Measurements from ENCODE around the gene ITIH5. TPM values are rescaled to one million over a fixed set of nuclear protein-coding genes. Genes with fewer than 3 reads are reported as not detected.

Gene ITIH5
- total and polyA plus RNA-seq, 2 experiments from 2014 or later = 22.3 to 22.8 TPM

DNA sequence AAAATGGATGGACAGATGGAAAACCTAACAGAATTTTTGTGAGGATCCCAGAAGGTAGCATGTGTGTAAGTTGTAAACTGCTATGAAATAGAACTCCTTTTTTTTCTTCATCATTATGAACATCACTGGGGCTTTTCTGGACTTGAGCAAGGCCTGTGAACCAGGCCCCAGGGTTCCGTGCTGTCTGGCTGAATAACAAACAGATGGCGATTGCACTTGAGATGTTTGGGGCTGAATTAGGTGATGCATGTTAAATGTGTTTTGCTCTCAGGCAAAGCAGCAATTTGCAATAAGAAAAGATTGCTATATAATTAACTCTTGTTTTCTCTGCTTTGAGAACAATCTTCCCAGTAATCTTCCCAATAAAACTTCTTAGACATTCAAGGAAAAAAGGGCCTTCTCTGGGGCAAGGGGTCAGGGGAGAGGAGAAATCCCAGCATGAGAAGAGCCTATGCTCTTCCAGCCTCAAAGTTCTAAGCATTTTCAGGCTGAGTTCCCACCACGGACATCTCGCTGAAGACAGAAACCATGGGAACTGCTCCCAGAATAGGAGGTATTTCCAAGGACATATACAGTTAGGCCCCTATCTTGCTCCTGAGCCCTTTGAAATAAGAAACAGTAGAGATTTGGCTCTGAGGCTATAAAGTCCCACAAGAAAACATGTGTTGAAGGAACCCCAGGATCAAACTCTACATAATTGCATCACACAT lies 98.7 kb downstream of the ITIH5 start:
- Histone ChIP-seq H3K4me1 (ENCODE audit: insufficient read depth) (peaks cover 5% of the 10 kb centered on the region), H3K36me3 (replicated peaks; ENCODE audit: insufficient read depth, low read depth) (no peaks in the 10 kb centered on the region), H3K4me3 (no peak overlapping the region), H3K9me2 (replicated peaks; ENCODE audit: insufficient read depth) (no peaks in the 10 kb centered on the region), H3K79me2 (no peaks in the 10 kb centered on the region), H2AFZ (no peak overlapping the region), H3K4me2 (no peak overlapping the region), H3K27me3 (no peaks in the 10 kb centered on the region), H3K27ac (no peak overlapping the region), H3K9me3 (ENCODE audit: low read depth) (no peaks in the 10 kb centered on the region), H4K20me1 (ENCODE audit: insufficient read depth, poor library complexity, severe bottlenecking) (no peaks in the 10 kb centered on the region)
- 64% methylated on average over 4 of the region's 4 CpGs for WGBS (ENCODE audit: low lambda C conversion rate, missing lambda C conversion rate)
- TF ChIP-seq EZH2phosphoT487 (IDR thresholded peaks at IDR 0.05; ENCODE audit: low read depth, severe bottlenecking, unreplicated experiment) = no peak
- no peak for TF ChIP-seq EZH2 (IDR thresholded peaks at IDR 0.05; ENCODE audit: borderline replicate concordance)
- TF ChIP-seq, protein P1, sequence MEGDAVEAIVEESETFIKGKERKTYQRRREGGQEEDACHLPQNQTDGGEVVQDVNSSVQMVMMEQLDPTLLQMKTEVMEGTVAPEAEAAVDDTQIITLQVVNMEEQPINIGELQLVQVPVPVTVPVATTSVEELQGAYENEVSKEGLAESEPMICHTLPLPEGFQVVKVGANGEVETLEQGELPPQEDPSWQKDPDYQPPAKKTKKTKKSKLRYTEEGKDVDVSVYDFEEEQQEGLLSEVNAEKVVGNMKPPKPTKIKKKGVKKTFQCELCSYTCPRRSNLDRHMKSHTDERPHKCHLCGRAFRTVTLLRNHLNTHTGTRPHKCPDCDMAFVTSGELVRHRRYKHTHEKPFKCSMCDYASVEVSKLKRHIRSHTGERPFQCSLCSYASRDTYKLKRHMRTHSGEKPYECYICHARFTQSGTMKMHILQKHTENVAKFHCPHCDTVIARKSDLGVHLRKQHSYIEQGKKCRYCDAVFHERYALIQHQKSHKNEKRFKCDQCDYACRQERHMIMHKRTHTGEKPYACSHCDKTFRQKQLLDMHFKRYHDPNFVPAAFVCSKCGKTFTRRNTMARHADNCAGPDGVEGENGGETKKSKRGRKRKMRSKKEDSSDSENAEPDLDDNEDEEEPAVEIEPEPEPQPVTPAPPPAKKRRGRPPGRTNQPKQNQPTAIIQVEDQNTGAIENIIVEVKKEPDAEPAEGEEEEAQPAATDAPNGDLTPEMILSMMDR (IDR thresholded peaks at IDR 0.05; ENCODE audit: poor library complexity) = no peak
- DNase-seq (ENCODE audit: low spot score) = no peak

DNA sequence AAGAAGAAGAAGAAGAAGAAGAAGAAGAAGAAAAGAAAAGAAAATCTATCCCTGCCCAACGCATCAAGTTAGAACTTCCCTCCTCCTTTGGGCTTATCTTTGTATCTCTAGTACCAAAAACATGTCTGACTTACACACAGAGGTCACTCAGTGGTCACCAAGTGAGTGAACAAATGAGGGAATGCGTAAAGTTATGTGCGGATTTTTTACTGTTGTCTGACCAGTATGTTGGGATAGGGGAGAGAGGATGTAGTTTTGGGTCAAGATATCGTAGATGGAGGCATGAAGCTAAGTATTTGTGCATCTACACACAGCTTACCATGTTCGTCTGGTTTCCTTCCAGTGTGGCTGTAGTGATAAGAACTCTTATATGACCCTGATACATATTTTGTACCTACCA lies 99.9 kb downstream of the ITIH5 start:
- H3K36me3 ChIP-seq (replicated peaks; ENCODE audit: insufficient read depth, low read depth) = no peaks in the 10 kb centered on the region
- no peak overlapping the region for H2AFZ ChIP-seq
- no peak overlapping the region for H3K4me3 ChIP-seq
- H3K4me2 ChIP-seq = no peak overlapping the region
- TF ChIP-seq EZH2phosphoT487 (IDR thresholded peaks at IDR 0.05; ENCODE audit: low read depth, severe bottlenecking, unreplicated experiment) = no peak
- TF ChIP-seq, protein P1 (IDR thresholded peaks at IDR 0.05; ENCODE audit: poor library complexity) = no peak
- no peak for TF ChIP-seq EZH2 (IDR thresholded peaks at IDR 0.05; ENCODE audit: borderline replicate concordance)
- no peak overlapping the region for H3K27ac ChIP-seq
- no peaks in the 10 kb centered on the region for H3K79me2 ChIP-seq
- no peaks in the 10 kb centered on the region for H3K27me3 ChIP-seq
- DNase-seq (ENCODE audit: low spot score) = no peak
- peaks cover 7% of the 10 kb centered on the region for H3K4me1 ChIP-seq (ENCODE audit: insufficient read depth)
- H3K9me2 ChIP-seq (replicated peaks; ENCODE audit: insufficient read depth) = no peaks in the 10 kb centered on the region
- no peaks in the 10 kb centered on the region for H4K20me1 ChIP-seq (ENCODE audit: insufficient read depth, poor library complexity, severe bottlenecking)
- no peaks in the 10 kb centered on the region for H3K9me3 ChIP-seq (ENCODE audit: low read depth)
- 91% methylated on average over 5 of the region's 5 CpGs for whole genome bisulfite sequencing (ENCODE audit: low lambda C conversion rate, missing lambda C conversion rate)

DNA sequence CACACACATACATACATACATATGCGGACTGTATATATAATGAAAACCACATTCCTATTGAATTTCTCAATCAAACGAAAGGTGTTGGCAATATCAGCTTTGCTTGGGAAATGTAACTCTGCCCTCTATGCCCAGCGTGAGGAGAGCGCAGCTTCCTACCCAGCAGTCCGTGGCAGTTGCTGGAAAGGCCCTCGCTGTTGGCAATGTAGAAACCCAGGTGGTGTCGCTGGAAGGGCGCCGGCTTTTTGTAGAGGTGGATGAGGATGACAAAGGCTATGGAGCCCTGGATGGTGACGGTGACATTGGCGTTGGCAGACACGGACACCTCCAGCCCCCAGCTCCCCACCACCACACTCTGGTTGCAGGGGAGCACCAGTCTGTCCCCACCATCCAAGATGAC lies 100.9 kb downstream of the ITIH5 start:
- no peaks in the 10 kb centered on the region for H3K79me2 ChIP-seq
- TF ChIP-seq, protein P1 (IDR thresholded peaks at IDR 0.05; ENCODE audit: poor library complexity) = no peak
- TF ChIP-seq EZH2 (IDR thresholded peaks at IDR 0.05; ENCODE audit: borderline replicate concordance) = no peak
- TF ChIP-seq EZH2phosphoT487 (IDR thresholded peaks at IDR 0.05; ENCODE audit: low read depth, severe bottlenecking, unreplicated experiment) = no peak
- no peaks in the 10 kb centered on the region for H4K20me1 ChIP-seq (ENCODE audit: insufficient read depth, poor library complexity, severe bottlenecking)
- peaks cover 13% of the 10 kb centered on the region for H3K4me1 ChIP-seq (ENCODE audit: insufficient read depth)
- H3K4me2 ChIP-seq = no peak overlapping the region
- H3K9me3 ChIP-seq (ENCODE audit: low read depth) = no peaks in the 10 kb centered on the region
- no peak for DNase-seq (ENCODE audit: low spot score)
- no peaks in the 10 kb centered on the region for H3K27me3 ChIP-seq
- H2AFZ ChIP-seq = no peak overlapping the region
- H3K27ac ChIP-seq = no peak overlapping the region
- no peak overlapping the region for H3K4me3 ChIP-seq
- WGBS (ENCODE audit: low lambda C conversion rate, missing lambda C conversion rate) = 97% methylated on average over 12 of the region's 12 CpGs
- H3K36me3 ChIP-seq (replicated peaks; ENCODE audit: insufficient read depth, low read depth) = no peaks in the 10 kb centered on the region
- H3K9me2 ChIP-seq (replicated peaks; ENCODE audit: insufficient read depth) = no peaks in the 10 kb centered on the region
